ENCODE results near the gene SIGLEC8. TPM values are rescaled to one million over a fixed set of nuclear protein-coding genes. Genes with fewer than 3 reads are reported as not detected.

Gene SIGLEC8
- total and polyA plus RNA-seq, 10 of the 15 experiments (the other 5 are each of a cell fraction or from before 2014, with no cell fraction given), result not detected

GRCh38 chr19:51431124-51431523 lies 27.1 kb downstream of the SIGLEC8 start:
- Histone ChIP-seq H2AFZ (ENCODE audit: control insufficient read depth, low read depth, low read length) (no peak overlapping the region), H3K4me1 (ENCODE audit: control insufficient read depth, insufficient read depth, low read length) (no peaks in the 10 kb centered on the region), H3K27me3 (replicated peaks in 1 of 2; ENCODE audit: control insufficient read depth in 2 of 2, insufficient read depth in 2 of 2, low read length in 1 of 2) (peaks cover 0 to 2% of the 10 kb centered on the region in 2 experiments; a peak in 1 of 4 replicates), H3K9me3 (replicated peaks; ENCODE audit: control insufficient read depth, insufficient read depth, low read length) (no peaks in the 10 kb centered on the region), H3K4me3 (no peak overlapping the region), H3K27ac (ENCODE audit: control insufficient read depth, insufficient read depth) (no peak overlapping the region), H4K20me1 (ENCODE audit: control insufficient read depth, insufficient read depth) (no peaks in the 10 kb centered on the region), H3K36me3 (ENCODE audit: control insufficient read depth in 2 of 2, insufficient read depth in 2 of 2, low read length in 1 of 2) (no peaks in the 10 kb centered on the region), H3K79me2 (ENCODE audit: control insufficient read depth, insufficient read depth, low read length) (no peaks in the 10 kb centered on the region), H3K9ac (ENCODE audit: control insufficient read depth, insufficient read depth, low read length) (no peak overlapping the region), H3K4me2 (ENCODE audit: control insufficient read depth, insufficient read depth) (no peak overlapping the region)
- CTCF ChIA-PET, result no interaction called here
- ATAC-seq, result no peak
- 15% methylated on average over 3 of the region's 3 CpGs for WGBS (ENCODE audit: insufficient coverage, insufficient replicate concordance, low lambda C conversion rate, missing lambda C conversion rate)
- no peak for FAIRE-seq
- intact Hi-C loops (cut with micrococcal nuclease; ENCODE audit: unreplicated experiment) (no loop called here), in situ Hi-C loops (cut with MboI) (no loop called here)
- no peak for DNase-seq (ENCODE audit: low read depth, low spot score)
- RAD21 ChIA-PET (ENCODE audit: unreplicated experiment), result no interaction called here
- no TSS peak for BruUV-seq (replicated peaks)
- POLR2A ChIA-PET, result no interaction called here
- SMC1A ChIA-PET (ENCODE audit: uncharacterized antibody, unreplicated experiment), result no interaction called here
- no peak for TF ChIP-seq MYB (IDR thresholded peaks at IDR 0.05; ENCODE audit: borderline replicate concordance, low read depth, low read length)
- no peak for TF ChIP-seq USF1 (IDR thresholded peaks at IDR 0.05; ENCODE audit: borderline replicate concordance, extremely low read length, insufficient read depth, low read depth, low read length)
- no peak for TF ChIP-seq ZBTB40 (IDR thresholded peaks at IDR 0.05; ENCODE audit: borderline replicate concordance)
- no peak for TF ChIP-seq IRF5 (IDR thresholded peaks at IDR 0.05; ENCODE audit: borderline replicate concordance)
- no peak for TF ChIP-seq EP300 (IDR thresholded peaks at IDR 0.05; ENCODE audit: borderline replicate concordance in 1 of 2, control insufficient read depth in 1 of 2, low read depth in 2 of 2, low read length in 2 of 2)
- TF ChIP-seq SUZ12 (IDR thresholded peaks at IDR 0.05; ENCODE audit: unreplicated experiment), result no peak
- no peak for TF ChIP-seq CTCF (IDR thresholded peaks at IDR 0.05 in 2 of 3, conservative IDR thresholded peaks at IDR 0.05 in 1 of 3; ENCODE audit: control insufficient read depth in 2 of 3, extremely low read depth in 1 of 3, insufficient read depth in 1 of 3, low read depth in 3 of 3, low read length in 3 of 3)
- TF ChIP-seq NFYB (IDR thresholded peaks at IDR 0.05; ENCODE audit: insufficient read depth, low read depth, low read length), result no peak
- TF ChIP-seq RBBP5 (conservative IDR thresholded peaks at IDR 0.05), result no peak
- TF ChIP-seq CREM (IDR thresholded peaks at IDR 0.05; ENCODE audit: low read depth), result no peak
- TF ChIP-seq ETV6 (conservative IDR thresholded peaks at IDR 0.05 in 1 of 2, IDR thresholded peaks at IDR 0.05 in 1 of 2; ENCODE audit: borderline replicate concordance in 1 of 2, low read depth in 1 of 2), result no peak
- TF ChIP-seq RUNX3 (IDR thresholded peaks at IDR 0.05; ENCODE audit: low read length), result no peak
- TF ChIP-seq NFYA (IDR thresholded peaks at IDR 0.05; ENCODE audit: borderline replicate concordance, low read depth, low read length), result no peak
- no peak for TF ChIP-seq SMAD1 (IDR thresholded peaks at IDR 0.05; ENCODE audit: low read depth, partially characterized antibody)
